ENCODE measurements around the gene PCDHB4.
"Not testable (repeated sequence)": the region's sequence is repeated elsewhere in the genome, so short reads cannot be mapped to it uniquely, and the experiment has no call there.

The PCDHB4 gene

GRCh38 chr5:141150224-141150992, 28.8 kb downstream of the PCDHB4 start:
- DNase-seq: no peak

DNA sequence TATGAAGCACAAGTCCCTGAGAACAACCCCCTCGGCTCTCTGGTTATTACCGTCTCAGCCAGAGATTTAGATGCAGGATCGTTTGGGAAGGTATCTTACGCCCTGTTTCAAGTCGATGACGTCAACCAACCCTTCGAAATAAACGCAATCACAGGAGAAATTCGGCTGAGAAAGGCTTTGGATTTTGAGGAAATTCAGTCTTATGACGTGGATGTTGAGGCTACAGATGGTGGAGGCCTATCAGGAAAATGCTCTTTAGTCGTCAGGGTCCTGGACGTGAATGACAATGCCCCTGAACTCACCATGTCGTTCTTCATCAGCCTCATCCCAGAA, 29.3 kb downstream of the PCDHB4 start:
- no peak for DNase-seq

DNA sequence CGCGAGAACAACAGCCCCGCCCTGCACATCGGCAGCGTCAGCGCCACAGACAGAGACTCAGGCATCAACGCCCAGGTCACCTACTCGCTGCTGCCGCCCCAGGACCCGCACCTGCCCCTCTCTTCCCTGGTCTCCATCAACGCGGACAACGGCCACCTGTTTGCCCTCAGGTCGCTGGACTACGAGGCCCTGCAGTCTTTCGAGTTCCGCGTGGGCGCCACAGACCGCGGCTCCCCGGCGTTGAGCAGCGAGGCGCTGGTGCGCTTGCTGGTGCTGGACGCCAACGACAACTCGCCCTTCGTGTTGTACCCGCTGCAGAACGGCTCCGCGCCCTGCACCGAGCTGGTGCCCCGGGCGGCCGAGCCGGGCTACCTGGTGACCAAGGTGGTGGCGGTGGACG, 30.0 kb downstream of the PCDHB4 start:
- DNase-seq: not testable (repeated sequence)

GRCh38 chr5:141152096-141152495, 30.5 kb downstream of the PCDHB4 start:
- DNase-seq: not testable (repeated sequence)

DNA sequence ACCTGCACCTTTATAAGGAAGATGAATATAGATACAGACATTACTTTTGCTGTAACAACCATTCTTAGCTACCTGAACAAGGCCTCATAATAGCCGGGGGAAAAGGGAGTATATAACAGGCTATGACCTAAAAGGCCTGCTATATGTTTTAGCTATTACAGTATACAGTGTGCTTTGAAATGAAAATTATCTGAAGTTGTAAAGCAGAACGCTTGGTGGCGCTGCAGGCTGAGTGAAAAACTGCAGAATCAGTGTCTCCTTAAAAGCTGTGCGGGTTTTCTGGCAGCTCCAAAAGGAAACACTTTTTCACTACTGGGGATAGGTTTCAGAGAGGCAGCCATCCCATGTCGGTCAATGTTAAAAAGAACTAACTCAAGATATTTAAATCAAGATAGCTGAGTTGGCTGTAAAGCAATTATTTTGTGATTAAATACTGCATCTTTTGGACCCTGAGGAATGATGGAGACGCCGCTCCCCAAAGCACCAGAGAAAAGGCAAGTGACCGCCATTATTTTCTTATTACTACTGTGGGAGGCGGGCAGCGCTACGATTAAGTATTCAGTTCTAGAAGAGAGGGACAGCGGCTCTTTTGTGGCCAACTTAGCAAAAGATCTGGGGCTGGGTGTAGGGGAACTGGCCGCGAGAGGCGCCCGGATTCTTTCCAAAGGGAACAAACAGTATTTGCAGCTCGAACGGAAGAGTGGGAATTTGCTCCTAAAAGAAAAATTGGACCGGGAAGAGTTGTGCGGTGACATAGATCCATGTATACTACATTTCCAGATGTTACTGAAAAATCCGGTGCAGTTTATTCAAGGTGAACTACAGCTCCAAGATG, 34.1 kb downstream of the PCDHB4 start:
- DNase-seq: no peak

DNA sequence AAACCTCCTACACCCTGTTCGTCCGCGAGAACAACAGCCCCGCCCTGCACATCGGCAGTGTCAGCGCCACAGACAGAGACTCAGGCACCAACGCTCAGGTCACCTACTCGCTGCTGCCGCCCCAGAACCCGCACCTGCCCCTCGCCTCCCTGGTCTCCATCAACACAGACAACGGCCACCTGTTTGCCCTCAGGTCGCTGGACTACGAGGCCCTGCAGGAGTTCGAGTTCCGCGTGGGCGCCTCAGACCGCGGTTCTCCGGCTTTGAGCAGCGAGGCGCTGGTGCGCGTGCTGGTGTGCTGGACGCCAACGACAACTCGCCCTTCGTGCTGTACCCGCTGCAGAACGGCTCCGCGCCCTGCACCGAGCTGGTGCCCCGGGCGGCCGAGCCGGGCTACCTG, 35.7 kb downstream of the PCDHB4 start:
- DNase-seq: not testable (repeated sequence)

DNA sequence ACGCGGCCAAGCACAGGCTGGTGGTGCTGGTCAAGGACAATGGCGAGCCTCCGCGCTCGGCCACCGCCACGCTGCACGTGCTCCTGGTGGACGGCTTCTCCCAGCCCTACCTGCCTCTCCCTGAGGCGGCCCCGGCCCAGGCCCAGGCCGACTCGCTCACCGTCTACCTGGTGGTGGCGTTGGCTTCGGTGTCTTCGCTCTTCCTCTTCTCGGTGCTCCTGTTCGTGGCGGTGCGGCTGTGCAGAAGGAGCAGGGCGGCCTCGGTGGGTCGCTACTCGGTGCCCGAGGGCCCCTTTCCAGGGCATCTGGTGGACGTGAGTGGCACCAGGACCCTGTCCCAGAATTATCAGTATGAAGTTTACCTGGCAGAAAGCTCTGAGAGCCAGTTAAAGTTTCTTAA, 36.3 kb downstream of the PCDHB4 start:
- DNase-seq: not testable (repeated sequence)

DNA sequence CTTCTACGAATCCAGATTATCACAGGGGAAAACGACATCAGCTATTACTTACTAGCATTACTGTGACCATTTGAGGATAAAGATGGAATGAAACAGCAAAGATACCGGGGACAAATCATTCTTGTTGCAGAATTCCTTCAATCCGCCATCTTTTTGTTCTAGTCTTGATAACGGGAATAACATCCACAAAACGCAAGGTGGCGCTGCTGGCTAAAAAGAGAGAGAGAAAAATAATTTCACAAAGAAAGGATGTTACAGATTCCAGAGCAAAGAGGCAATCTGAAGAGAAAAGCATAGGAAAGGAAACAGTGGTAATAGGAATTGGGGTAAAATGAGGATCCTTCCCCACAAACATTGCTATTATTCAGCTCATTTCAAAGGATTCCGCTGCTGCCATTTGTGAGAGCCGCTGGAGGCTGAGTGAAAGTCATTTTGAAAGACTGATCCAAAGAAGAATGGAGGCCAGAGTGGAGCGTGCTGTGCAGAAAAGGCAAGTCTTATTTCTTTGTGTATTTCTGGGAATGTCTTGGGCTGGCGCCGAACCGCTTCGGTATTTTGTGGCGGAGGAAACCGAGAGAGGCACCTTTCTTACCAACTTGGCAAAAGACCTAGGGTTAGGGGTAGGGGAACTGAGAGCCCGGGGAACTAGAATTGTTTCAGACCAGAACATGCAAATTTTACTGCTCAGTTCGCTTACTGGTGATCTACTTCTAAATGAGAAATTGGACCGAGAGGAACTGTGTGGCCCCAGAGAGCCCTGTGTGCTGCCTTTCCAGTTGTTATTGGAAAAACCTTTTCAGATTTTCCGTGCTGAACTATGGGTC, 51.0 kb downstream of the PCDHB4 start, which contains the start of gene PCDHB7:
PCDHB7 (plus strand) TSS at position 264 of the 824 bp plus-strand sequence; CDS start at position 456, 192 bp downstream.
- DNase-seq: no peak

DNA sequence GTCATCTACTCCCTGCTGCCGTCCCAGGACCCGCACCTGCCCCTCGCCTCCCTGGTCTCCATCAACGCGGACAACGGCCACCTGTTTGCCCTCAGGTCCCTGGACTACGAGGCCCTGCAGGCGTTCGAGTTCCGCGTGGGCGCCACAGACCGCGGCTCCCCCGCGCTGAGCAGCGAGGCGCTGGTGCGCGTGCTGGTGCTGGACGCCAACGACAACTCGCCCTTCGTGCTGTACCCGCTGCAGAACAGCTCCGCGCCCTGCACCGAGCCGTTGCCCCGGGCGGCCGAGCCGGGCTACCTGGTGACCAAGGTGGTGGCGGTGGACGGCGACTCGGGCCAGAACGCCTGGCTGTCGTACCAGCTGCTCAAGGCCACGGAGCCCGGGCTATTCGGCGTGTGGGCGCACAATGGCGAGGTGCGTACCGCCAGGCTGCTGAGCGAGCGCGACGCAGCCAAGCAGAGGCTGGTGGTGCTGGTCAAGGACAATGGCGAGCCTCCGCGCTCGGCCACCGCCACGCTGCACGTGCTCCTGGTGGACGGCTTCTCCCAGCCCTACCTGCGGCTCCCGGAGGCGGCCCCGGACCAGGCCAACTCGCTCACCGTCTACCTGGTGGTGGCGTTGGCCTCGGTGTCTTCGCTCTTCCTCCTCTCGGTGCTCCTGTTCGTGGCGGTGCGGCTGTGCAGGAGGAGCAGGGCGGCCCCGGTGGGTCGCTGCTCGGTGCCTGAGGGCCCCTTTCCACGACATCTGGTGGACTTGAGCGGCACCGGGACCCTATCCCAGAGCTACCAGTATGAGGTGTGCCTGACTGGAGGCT, 52.9 kb downstream of the PCDHB4 start:
- not testable (repeated sequence) for DNase-seq

Measured in Kasumi-1 (cell line).